ENCODE measurements around the gene ZKSCAN4. TPM values are rescaled to one million over a fixed set of nuclear protein-coding genes. Genes with fewer than 3 reads are reported as not detected.
A peak's percentile ranks its signal among the peaks of the same experiment; 100 is the strongest.

Gene ZKSCAN4
- total and polyA plus RNA-seq, 2 donors (not counting 1 experiment from before 2014, with no cell fraction given): 3.0 to 12.1 TPM

DNA sequence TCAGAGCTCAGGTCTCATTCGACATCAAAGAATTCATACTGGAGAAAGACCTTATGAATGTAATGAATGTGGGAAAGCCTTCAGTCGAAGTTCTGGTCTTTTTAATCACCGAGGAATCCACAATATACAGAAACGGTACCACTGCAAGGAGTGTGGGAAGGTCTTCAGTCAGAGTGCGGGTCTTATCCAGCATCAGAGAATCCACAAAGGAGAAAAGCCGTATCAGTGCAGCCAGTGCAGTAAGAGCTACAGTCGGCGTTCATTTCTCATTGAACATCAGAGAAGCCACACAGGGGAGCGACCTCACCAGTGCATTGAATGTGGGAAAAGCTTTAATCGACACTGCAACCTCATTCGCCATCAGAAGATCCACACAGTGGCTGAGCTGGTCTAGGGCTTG is 19.3 kb downstream of the ZKSCAN4 start:
- Histone ChIP-seq H3K4me1 (ENCODE audit: control insufficient read depth in 2 of 2, insufficient read depth in 2 of 2, low read length in 2 of 2) (no peaks in the 10 kb centered on the region), H3K79me2 (ENCODE audit: control insufficient read depth, insufficient read depth, low read length) (no peaks in the 10 kb centered on the region), H2AFZ (ENCODE audit: insufficient read depth, low read depth, low read length, poor library complexity, severe bottlenecking) (no peak overlapping the region), H4K20me1 (ENCODE audit: control insufficient read depth, insufficient read depth, low read length, poor library complexity, severe bottlenecking) (no peaks in the 10 kb centered on the region), H3K4me2 (replicated peaks; ENCODE audit: low read depth, low read length, poor library complexity, severe bottlenecking) (no peak overlapping the region), H3K36me3 (replicated peaks in 1 of 2; ENCODE audit: control extremely low read depth in 1 of 2, control insufficient read depth in 1 of 2, extremely low read depth in 1 of 2, insufficient read depth in 2 of 2, low read length in 1 of 2) (peaks cover 12 to 39% of the 10 kb centered on the region in 2 experiments), H3K9me3 (ENCODE audit: control extremely low read depth in 1 of 3, control insufficient read depth in 2 of 3, insufficient read depth in 1 of 3, low read length in 2 of 3) (no peaks in the 10 kb centered on the region), H3K27me3 (replicated peaks in 1 of 4; ENCODE audit: control extremely low read depth in 1 of 4, control insufficient read depth in 3 of 4, insufficient read depth in 4 of 4, low read length in 3 of 4) (no peaks in the 10 kb centered on the region), H3K27ac (ENCODE audit: low read length in 2 of 2) (no peak overlapping the region), H3K4me3 (ENCODE audit: control extremely low read depth in 1 of 5, extremely low read depth in 1 of 5, insufficient read depth in 1 of 5, low read depth in 2 of 5, low read length in 4 of 5) (no peak overlapping the region), H3K9ac (ENCODE audit: low read length) (no peak overlapping the region)
- no peaks in the 10 kb centered on the region for H3K9me3 Mint-ChIP-seq (ENCODE audit: insufficient read depth)
- CTCF ChIA-PET: no interaction called here
- TF ChIP-seq, protein P1, sequence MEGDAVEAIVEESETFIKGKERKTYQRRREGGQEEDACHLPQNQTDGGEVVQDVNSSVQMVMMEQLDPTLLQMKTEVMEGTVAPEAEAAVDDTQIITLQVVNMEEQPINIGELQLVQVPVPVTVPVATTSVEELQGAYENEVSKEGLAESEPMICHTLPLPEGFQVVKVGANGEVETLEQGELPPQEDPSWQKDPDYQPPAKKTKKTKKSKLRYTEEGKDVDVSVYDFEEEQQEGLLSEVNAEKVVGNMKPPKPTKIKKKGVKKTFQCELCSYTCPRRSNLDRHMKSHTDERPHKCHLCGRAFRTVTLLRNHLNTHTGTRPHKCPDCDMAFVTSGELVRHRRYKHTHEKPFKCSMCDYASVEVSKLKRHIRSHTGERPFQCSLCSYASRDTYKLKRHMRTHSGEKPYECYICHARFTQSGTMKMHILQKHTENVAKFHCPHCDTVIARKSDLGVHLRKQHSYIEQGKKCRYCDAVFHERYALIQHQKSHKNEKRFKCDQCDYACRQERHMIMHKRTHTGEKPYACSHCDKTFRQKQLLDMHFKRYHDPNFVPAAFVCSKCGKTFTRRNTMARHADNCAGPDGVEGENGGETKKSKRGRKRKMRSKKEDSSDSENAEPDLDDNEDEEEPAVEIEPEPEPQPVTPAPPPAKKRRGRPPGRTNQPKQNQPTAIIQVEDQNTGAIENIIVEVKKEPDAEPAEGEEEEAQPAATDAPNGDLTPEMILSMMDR (IDR thresholded peaks at IDR 0.05): no peak
- TF ChIP-seq EZH2 (IDR thresholded peaks at IDR 0.05; ENCODE audit: borderline replicate concordance, insufficient read depth, low read depth, low read length, poor library complexity, severe bottlenecking): no peak
- no peaks in the 10 kb centered on the region for H3K27me3 Mint-ChIP-seq
- peaks cover 3% of the 10 kb centered on the region for H3K4me1 Mint-ChIP-seq
- H3K27ac Mint-ChIP-seq: no peak overlapping the region
- intact Hi-C loops (cut with micrococcal nuclease): no loop called here
- no peak for ATAC-seq (ENCODE audit: low read depth)
- no peak overlapping the region for H3K4me3 Mint-ChIP-seq
- 100% methylated on average over 11 of the region's 11 CpGs for WGBS (ENCODE audit: insufficient coverage)
- DNase-seq: no peak
- POLR2A ChIA-PET: no interaction called here

DNA sequence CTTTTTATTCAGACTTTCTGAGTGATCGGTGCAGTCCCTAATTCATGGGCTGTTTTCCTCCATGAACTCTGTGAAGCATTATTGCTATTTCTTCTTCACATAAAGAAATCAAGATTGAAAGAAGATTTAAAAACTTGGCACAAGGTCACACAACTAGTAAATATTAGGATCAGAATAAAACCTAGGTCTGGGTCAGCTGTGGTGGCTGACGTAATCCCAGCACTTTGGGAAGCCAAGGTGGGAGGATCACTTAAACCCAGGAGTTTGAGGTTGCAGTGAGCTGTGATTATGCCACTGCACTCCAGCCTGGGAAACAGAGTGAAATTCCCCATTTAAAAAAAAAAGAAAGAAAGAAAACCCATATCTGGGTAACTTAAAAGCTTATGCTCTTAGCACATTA is 25.6 kb downstream of the ZKSCAN4 start:
- no CpG with 5 or more reads among the region's 2 CpGs for WGBS (ENCODE audit: insufficient coverage)
- intact Hi-C loops (cut with micrococcal nuclease): loop anchor here (5.0 kb wide), 1 partner anchor 104 kb away; the partner anchor contains the start of gene ZSCAN16
- peaks cover 0 to 9% (median 2%) of the 10 kb centered on the region in 4 experiments for H3K27me3 ChIP-seq (replicated peaks in 1 of 4; ENCODE audit: control extremely low read depth in 1 of 4, control insufficient read depth in 3 of 4, insufficient read depth in 4 of 4, low read length in 3 of 4)
- POLR2A ChIA-PET: interaction anchor here (1.4 kb wide), 1 partner anchor 40 kb away, joined by 3 read pairs; the partner anchor contains the start of gene ZSCAN26
- peaks cover 0 to 2% (median 0%) of the 10 kb centered on the region in 3 donors for H3K9me3 ChIP-seq (ENCODE audit: control extremely low read depth in 1 of 3, control insufficient read depth in 2 of 3, insufficient read depth in 1 of 3, low read length in 2 of 3)
- Mint-ChIP-seq H3K27ac (no peak overlapping the region), H3K4me3 (no peak overlapping the region), H3K4me1 (peaks cover 22% of the 10 kb centered on the region), H3K9me3 (ENCODE audit: insufficient read depth) (no peaks in the 10 kb centered on the region), H3K27me3 (peaks cover 16% of the 10 kb centered on the region)
- H3K4me2 ChIP-seq (replicated peaks; ENCODE audit: low read depth, low read length, poor library complexity, severe bottlenecking): peak overlapping the region; percentile 95
- peaks cover 9 to 24% of the 10 kb centered on the region in 2 experiments for H3K36me3 ChIP-seq (replicated peaks in 1 of 2; ENCODE audit: control extremely low read depth in 1 of 2, control insufficient read depth in 1 of 2, extremely low read depth in 1 of 2, insufficient read depth in 2 of 2, low read length in 1 of 2)
- peaks cover 4% of the 10 kb centered on the region for H3K79me2 ChIP-seq (ENCODE audit: control insufficient read depth, insufficient read depth, low read length)
- no peak for ATAC-seq (ENCODE audit: low read depth)
- CTCF ChIA-PET: interaction anchor here (0.7 to 1.3 kb wide), 2 partner anchors 9 to 130 kb away, joined by 3 to 4 read pairs; no protein-coding TSS in a partner anchor
- DNase-seq: no peak
- no peak overlapping the region for H3K27ac ChIP-seq (ENCODE audit: low read length in 2 of 2)
- TF ChIP-seq EZH2 (IDR thresholded peaks at IDR 0.05; ENCODE audit: borderline replicate concordance, insufficient read depth, low read depth, low read length, poor library complexity, severe bottlenecking): no peak
- TF ChIP-seq, protein P1 (IDR thresholded peaks at IDR 0.05): no peak
- H3K9ac ChIP-seq (ENCODE audit: low read length): no peak overlapping the region
- H4K20me1 ChIP-seq (ENCODE audit: control insufficient read depth, insufficient read depth, low read length, poor library complexity, severe bottlenecking): no peaks in the 10 kb centered on the region
- H3K4me1 ChIP-seq (ENCODE audit: control insufficient read depth in 2 of 2, insufficient read depth in 2 of 2, low read length in 2 of 2): peaks cover 10 to 15% of the 10 kb centered on the region in 2 donors
- H2AFZ ChIP-seq (ENCODE audit: insufficient read depth, low read depth, low read length, poor library complexity, severe bottlenecking): no peak overlapping the region
- no peak overlapping the region for H3K4me3 ChIP-seq (ENCODE audit: control extremely low read depth in 1 of 5, extremely low read depth in 1 of 5, insufficient read depth in 1 of 5, low read depth in 2 of 5, low read length in 4 of 5)
